ENCODE measurements around the gene DHDH. TPM values are rescaled to one million over a fixed set of nuclear protein-coding genes. Genes with fewer than 3 reads are reported as not detected.

The DHDH gene
- total and polyA plus RNA-seq, 2 of the 13 experiments (the other 11 are each of a cell fraction or from before 2014, with no cell fraction given): 0.13 to 0.91 TPM

GRCh38 chr19:48965040-48965805, 31.7 kb downstream of the DHDH start, which contains the start of gene FTL (continued):
- no peak for TF ChIP-seq TIGD3 (CRISPR knock-in tag; IDR thresholded peaks at IDR 0.05; ENCODE audit: borderline replicate concordance)
- TF ChIP-seq, protein P1, sequence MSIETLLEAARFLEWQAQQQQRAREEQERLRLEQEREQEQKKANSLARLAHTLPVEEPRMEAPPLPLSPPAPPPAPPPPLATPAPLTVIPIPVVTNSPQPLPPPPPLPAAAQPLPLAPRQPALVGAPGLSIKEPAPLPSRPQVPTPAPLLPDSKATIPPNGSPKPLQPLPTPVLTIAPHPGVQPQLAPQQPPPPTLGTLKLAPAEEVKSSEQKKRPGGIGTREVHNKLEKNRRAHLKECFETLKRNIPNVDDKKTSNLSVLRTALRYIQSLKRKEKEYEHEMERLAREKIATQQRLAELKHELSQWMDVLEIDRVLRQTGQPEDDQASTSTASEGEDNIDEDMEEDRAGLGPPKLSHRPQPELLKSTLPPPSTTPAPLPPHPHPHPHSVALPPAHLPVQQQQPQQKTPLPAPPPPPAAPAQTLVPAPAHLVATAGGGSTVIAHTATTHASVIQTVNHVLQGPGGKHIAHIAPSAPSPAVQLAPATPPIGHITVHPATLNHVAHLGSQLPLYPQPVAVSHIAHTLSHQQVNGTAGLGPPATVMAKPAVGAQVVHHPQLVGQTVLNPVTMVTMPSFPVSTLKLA (IDR thresholded peaks at IDR 0.05): peak; percentile 29; the same call in 1 of the 2 replicates
- TF ChIP-seq ZNF792 (CRISPR knock-in tag; IDR thresholded peaks at IDR 0.05): peak; percentile 92

DNA sequence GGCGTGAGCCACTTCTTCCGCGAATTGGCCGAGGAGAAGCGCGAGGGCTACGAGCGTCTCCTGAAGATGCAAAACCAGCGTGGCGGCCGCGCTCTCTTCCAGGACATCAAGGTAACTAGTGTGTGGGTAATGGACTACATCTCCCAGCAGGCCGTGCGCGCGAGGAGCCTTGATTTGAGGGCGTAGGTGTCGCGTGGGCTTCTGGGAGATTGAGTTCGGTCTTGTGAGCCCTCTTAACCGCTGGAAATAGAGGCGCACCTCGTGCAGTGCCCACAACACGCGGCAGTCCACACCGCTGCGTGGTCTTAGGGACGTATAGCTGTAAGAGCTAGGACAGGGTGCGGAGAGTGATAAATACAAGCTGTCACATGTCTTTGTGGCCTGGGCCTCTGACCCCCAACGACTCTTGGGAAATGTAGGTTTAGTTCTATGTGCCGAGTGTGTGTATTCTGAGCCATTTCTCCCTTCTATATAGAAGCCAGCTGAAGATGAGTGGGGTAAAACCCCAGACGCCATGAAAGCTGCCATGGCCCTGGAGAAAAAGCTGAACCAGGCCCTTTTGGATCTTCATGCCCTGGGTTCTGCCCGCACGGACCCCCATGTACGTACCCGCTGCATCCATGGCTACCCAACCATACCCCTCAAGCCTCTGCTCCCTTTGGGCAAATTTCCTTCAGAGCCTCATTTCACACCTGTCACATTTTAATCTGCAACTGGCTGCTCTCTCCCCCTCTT, 32.5 kb downstream of the DHDH start:
- Histone ChIP-seq H3K4me2 (ENCODE audit: low read depth, low read length) (peak overlapping the region; percentile 97), H3K4me1 (ENCODE audit: insufficient read depth, low read length) (peaks cover 41% of the 10 kb centered on the region), H3K36me3 (replicated peaks in 1 of 2; ENCODE audit: control insufficient read depth in 1 of 2, insufficient read depth in 2 of 2, low read length in 2 of 2) (peaks cover 3 to 25% of the 10 kb centered on the region in 2 experiments), H4K20me1 (ENCODE audit: insufficient read depth, low read length) (peaks cover 33% of the 10 kb centered on the region), H3K27me3 (ENCODE audit: control insufficient read depth in 1 of 2, insufficient read depth in 2 of 2, low read length in 2 of 2) (no peaks in the 10 kb centered on the region; a peak in 1 of 5 replicates), H3K4me3 (replicated peaks in 1 of 3; ENCODE audit: insufficient read depth in 1 of 3, low read depth in 2 of 3, low read length in 3 of 3) (peak overlapping the region; percentile 79 to 99 (median 89)), H2AFZ (ENCODE audit: low read length) (no peak overlapping the region), H3K9ac (ENCODE audit: insufficient read depth, low read depth, low read length) (peak overlapping the region; percentile 96), H3K79me2 (ENCODE audit: insufficient read depth, low read length) (peaks cover 25% of the 10 kb centered on the region), H3K27ac (ENCODE audit: extremely low read length, insufficient read depth, low read length) (peak overlapping the region; percentile 86), H3K9me3 (ENCODE audit: low read length) (no peaks in the 10 kb centered on the region)
- CTCF ChIA-PET (ENCODE audit: low intra/inter-chr PET ratio, low total read pairs): no interaction called here
- FAIRE-seq (no peak), ATAC-seq (no peak), DNase-seq (ENCODE audit: low spot score) (peak; percentile 58)
- POLR2A ChIA-PET: interaction anchor here (1.2 to 5.6 kb wide), 9 partner anchors 10 to 159 kb away, joined by 3 to 153 read pairs (median 20); partner anchors contain the start of genes BAX, DHDH, GYS1 and NUCB1
- 0% methylated on average over 18 of the region's 36 CpGs for WGBS (ENCODE audit: low lambda C conversion rate)
- BruUV-seq (replicated peaks): TSS peak; percentile 86
- intact Hi-C loops (cut with micrococcal nuclease; ENCODE audit: unreplicated experiment) (loop anchor here (10.0 kb wide), 2 partner anchors 91 to 181 kb away; partner anchors contain the start of gene PPP1R15A), in situ Hi-C loops (cut with HindIII; ENCODE audit: extremely low pct_ligation_motif_present, low pct_unique_long_range_greater_than_20kb) (no loop called here)
- TF ChIP-seq MEIS1 (CRISPR knock-in tag; IDR thresholded peaks at IDR 0.05; ENCODE audit: borderline replicate concordance) (no peak), ZNF496 (CRISPR knock-in tag; IDR thresholded peaks at IDR 0.05; ENCODE audit: insufficient replicate concordance) (no peak), PAXIP1 (CRISPR knock-in tag; conservative IDR thresholded peaks at IDR 0.05) (no peak), NFATC3 (CRISPR knock-in tag; IDR thresholded peaks at IDR 0.05) (peak; percentile 10; the same call in 1 of the 2 replicates), ZBTB33 (CRISPR knock-in tag; IDR thresholded peaks at IDR 0.05) (no peak), TCF7L2 (IDR thresholded peaks at IDR 0.05; ENCODE audit: low read depth, low read length) (no peak), ZFAT (CRISPR knock-in tag; conservative IDR thresholded peaks at IDR 0.05) (no peak), IKZF4 (CRISPR knock-in tag; IDR thresholded peaks at IDR 0.05; ENCODE audit: borderline replicate concordance, low read depth, not compliant biosample characterization) (no peak)
